Omental fat pad (tissue), 4 donors: ENCODE data around the gene AHRR. TPM values are rescaled to one million over a fixed set of nuclear protein-coding genes. Genes with fewer than 3 reads are reported as not detected.

Source experiments
- ATAC-seq: fragments of 150-250 bp; one replicate; pipeline ENCODE4 v1.9.1; 2016; ENCODE audit warnings: mild to moderate bottlenecking, moderate library complexity; ENCODE audit not compliant: low FRiP score
- DNase-seq: peaks from one replicate; pipeline ENCODE4 v3.0.0-alpha.2; 2019; ENCODE audit warnings: low spot score
- CTCF ChIP-seq, 3 donors: fragments of 450-650 bp; IDR thresholded peaks; one replicate each; pipeline ENCODE4 v1.5.1; 2016 to 2017; ENCODE audit warnings: antibody characterized with exemption in 3 of 3, mild to moderate bottlenecking in 3 of 3, moderate library complexity in 2 of 3
- total RNA-seq, 4 donors: library from RNA; depleted of rRNA; stranded (reverse); fragments of >200 nt; gene quantifications; one replicate each; pipeline ENCODE4 v1.1.0, GENCODE V29; 2016

AHRR gene
- total RNA-seq, 4 donors from 2014 or later = 0.25 to 2.2 (median 1.6) TPM

GRCh38 chr5:431711-432050 is 110.2 kb downstream of the AHRR start:
- DNase-seq = no peak
- ATAC-seq = no peak
- TF ChIP-seq CTCF (IDR thresholded peaks at IDR 0.05) = no peak

- DNase-seq = no peak
- no peak for ATAC-seq
- no peak for TF ChIP-seq CTCF (IDR thresholded peaks at IDR 0.05)
These were observed 110.8 kb downstream of the AHRR start for GRCh38 chr5:432201-432927.

GRCh38 chr5:432928-433791 is 111.6 kb downstream of the AHRR start:
- DNase-seq = no peak
- no peak for ATAC-seq
- no peak for TF ChIP-seq CTCF (IDR thresholded peaks at IDR 0.05)

- DNase-seq (no peak), ATAC-seq (no peak)
- no peak for TF ChIP-seq CTCF (IDR thresholded peaks at IDR 0.05)
These were observed 112.3 kb downstream of the AHRR start for GRCh38 chr5:433836-434235.

- no peak for DNase-seq
- TF ChIP-seq CTCF (IDR thresholded peaks at IDR 0.05) = no peak
- no peak for ATAC-seq
These were observed 113.1 kb downstream of the AHRR start for GRCh38 chr5:434443-435146.

GRCh38 chr5:435156-435790 is 113.8 kb downstream of the AHRR start:
- DNase-seq = no peak
- ATAC-seq = no peak
- no peak for TF ChIP-seq CTCF (IDR thresholded peaks at IDR 0.05)
